ENCODE measurements around the gene LRRFIP2. TPM values are rescaled to one million over a fixed set of nuclear protein-coding genes. Genes with fewer than 3 reads are reported as not detected.
A peak's percentile ranks its signal among the peaks of the same experiment; 100 is the strongest.

LRRFIP2 gene
- total and polyA plus RNA-seq, 4 donors, result 44.5 to 96.9 (median 57.0) TPM

GRCh38 chr3:37181756-37182155 lies 7.4 kb upstream of the LRRFIP2 start:
- Histone ChIP-seq H3K27ac (ENCODE audit: low read depth in 1 of 2, low read length in 2 of 2) (no peak overlapping the region), H3K9me3 (ENCODE audit: control insufficient read depth, low read length) (no peaks in the 10 kb centered on the region), H3K4me3 (ENCODE audit: low read length in 2 of 2) (no peak overlapping the region), H3K4me1 (ENCODE audit: control insufficient read depth in 1 of 2, insufficient read depth in 2 of 2, low read length in 2 of 2) (peaks cover 0 to 3% of the 10 kb centered on the region in 2 donors), H3K36me3 (ENCODE audit: control insufficient read depth in 1 of 2, insufficient read depth in 2 of 2, low read length in 1 of 2) (no peaks in the 10 kb centered on the region), H3K27me3 (ENCODE audit: control insufficient read depth in 1 of 2, insufficient read depth in 2 of 2, low read length in 1 of 2) (no peaks in the 10 kb centered on the region)
- ATAC-seq (ENCODE audit: low FRiP score), result no peak
- 81 to 82% methylated on average over 7 of the region's 7 CpGs for WGBS, 2 donors
- intact Hi-C loops (cut with DNase I), result no loop called here
- DNase-seq, result no peak

DNA sequence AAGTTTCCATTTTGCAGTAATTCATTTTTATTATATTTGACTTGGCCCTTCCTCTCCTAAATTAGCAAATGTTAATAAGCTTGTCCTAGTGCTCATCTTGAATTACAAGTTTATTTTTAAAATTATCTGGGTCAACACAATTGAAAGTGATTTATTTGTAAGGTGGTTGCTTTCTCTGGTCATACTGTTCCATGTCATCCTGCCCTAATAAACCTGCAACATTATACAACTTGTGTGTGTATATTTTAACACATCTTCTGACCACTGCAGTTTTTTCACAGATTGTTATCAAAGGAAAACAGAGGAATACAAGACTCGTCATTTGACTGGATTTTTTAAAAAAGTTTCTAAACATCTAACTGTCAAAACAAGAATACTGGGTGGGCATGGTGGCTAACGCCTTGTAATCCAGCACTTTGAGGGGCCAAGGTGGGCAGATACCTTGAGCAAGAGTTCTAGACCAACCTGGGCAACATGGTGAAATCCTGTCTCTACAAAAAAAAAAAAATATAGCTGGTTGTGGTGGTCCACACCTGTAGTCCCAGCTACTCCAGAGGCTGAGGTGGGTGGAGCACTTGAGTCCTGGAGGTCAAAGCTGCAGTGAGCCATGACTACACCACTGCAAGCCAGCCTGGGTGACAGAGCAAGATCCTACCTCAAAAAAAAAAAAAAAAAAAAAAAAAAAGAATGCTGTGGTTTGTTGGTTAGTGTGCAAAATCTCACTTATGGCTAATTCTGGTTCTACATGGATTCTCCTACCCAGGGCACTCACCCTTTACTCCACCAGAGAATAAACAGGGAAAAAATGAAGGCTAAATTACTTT lies 5.0 kb upstream of the LRRFIP2 start:
- DNase-seq, result no peak
- no peak for ATAC-seq (ENCODE audit: low FRiP score)
- H3K9me3 ChIP-seq (ENCODE audit: control insufficient read depth, low read length), result no peaks in the 10 kb centered on the region
- H3K4me3 ChIP-seq (ENCODE audit: low read length in 2 of 2), result no peak overlapping the region
- H3K36me3 ChIP-seq (ENCODE audit: control insufficient read depth in 1 of 2, insufficient read depth in 2 of 2, low read length in 1 of 2), result no peaks in the 10 kb centered on the region
- intact Hi-C loops (cut with DNase I), result no loop called here
- peak overlapping the region in 1 of 2 donors; percentile 28 for H3K27ac ChIP-seq (ENCODE audit: low read depth in 1 of 2, low read length in 2 of 2)
- H3K27me3 ChIP-seq (ENCODE audit: control insufficient read depth in 1 of 2, insufficient read depth in 2 of 2, low read length in 1 of 2), result no peaks in the 10 kb centered on the region
- peaks cover 0 to 3% of the 10 kb centered on the region in 2 donors for H3K4me1 ChIP-seq (ENCODE audit: control insufficient read depth in 1 of 2, insufficient read depth in 2 of 2, low read length in 2 of 2)
- WGBS, 2 donors, result 56 to 57% methylated on average over 2 of the region's 2 CpGs

- Histone ChIP-seq H3K27me3 (ENCODE audit: control insufficient read depth in 1 of 2, insufficient read depth in 2 of 2, low read length in 1 of 2) (no peaks in the 10 kb centered on the region), H3K27ac (ENCODE audit: low read depth in 1 of 2, low read length in 2 of 2) (peak overlapping the region in 1 of 2 donors; percentile 20), H3K36me3 (ENCODE audit: control insufficient read depth in 1 of 2, insufficient read depth in 2 of 2, low read length in 1 of 2) (no peaks in the 10 kb centered on the region), H3K4me1 (ENCODE audit: control insufficient read depth in 1 of 2, insufficient read depth in 2 of 2, low read length in 2 of 2) (peaks cover 2 to 3% of the 10 kb centered on the region in 2 donors), H3K4me3 (ENCODE audit: low read length in 2 of 2) (peak overlapping the region in 1 of 2 donors; percentile 22), H3K9me3 (ENCODE audit: control insufficient read depth, low read length) (no peaks in the 10 kb centered on the region)
- intact Hi-C loops (cut with DNase I), result no loop called here
- WGBS, 2 donors, result 3 to 5% methylated on average over 3 of the region's 3 CpGs
- ATAC-seq (ENCODE audit: low FRiP score), result no peak
- no peak for DNase-seq
Observed at GRCh38 chr3:37173806-37174205, 576 bp downstream of the LRRFIP2 start.

GRCh38 chr3:37171144-37171543 lies 3.2 kb downstream of the LRRFIP2 start:
- intact Hi-C loops (cut with DNase I), result no loop called here
- no peak overlapping the region for H3K4me3 ChIP-seq (ENCODE audit: low read length in 2 of 2)
- DNase-seq, result peak in 1 of 2 donors; percentile 52
- H3K36me3 ChIP-seq (ENCODE audit: control insufficient read depth in 1 of 2, insufficient read depth in 2 of 2, low read length in 1 of 2), result no peaks in the 10 kb centered on the region
- peak overlapping the region in 1 of 2 donors; percentile 91 for H3K27ac ChIP-seq (ENCODE audit: low read depth in 1 of 2, low read length in 2 of 2)
- 4 to 5% methylated on average over 4 of the region's 4 CpGs for WGBS, 2 donors
- H3K4me1 ChIP-seq (ENCODE audit: control insufficient read depth in 1 of 2, insufficient read depth in 2 of 2, low read length in 2 of 2), result peaks cover 0 to 3% of the 10 kb centered on the region in 2 donors
- no peaks in the 10 kb centered on the region for H3K27me3 ChIP-seq (ENCODE audit: control insufficient read depth in 1 of 2, insufficient read depth in 2 of 2, low read length in 1 of 2)
- ATAC-seq (ENCODE audit: low FRiP score), result no peak
- no peaks in the 10 kb centered on the region for H3K9me3 ChIP-seq (ENCODE audit: control insufficient read depth, low read length)

- ATAC-seq (ENCODE audit: low FRiP score) (no peak), DNase-seq (no peak)
- Histone ChIP-seq H3K27me3 (ENCODE audit: control insufficient read depth in 1 of 2, insufficient read depth in 2 of 2, low read length in 1 of 2) (no peaks in the 10 kb centered on the region), H3K4me3 (ENCODE audit: low read length in 2 of 2) (no peak overlapping the region), H3K9me3 (ENCODE audit: control insufficient read depth, low read length) (no peaks in the 10 kb centered on the region), H3K36me3 (ENCODE audit: control insufficient read depth in 1 of 2, insufficient read depth in 2 of 2, low read length in 1 of 2) (no peaks in the 10 kb centered on the region), H3K4me1 (ENCODE audit: control insufficient read depth in 1 of 2, insufficient read depth in 2 of 2, low read length in 2 of 2) (peaks cover 0 to 3% of the 10 kb centered on the region in 2 donors), H3K27ac (ENCODE audit: low read depth in 1 of 2, low read length in 2 of 2) (peak overlapping the region; percentile 87 to 91)
- intact Hi-C loops (cut with DNase I), result no loop called here
- 7 to 8% methylated on average over 9 of the region's 9 CpGs for WGBS, 2 donors
Observed at GRCh38 chr3:37170513-37170912, 3.9 kb downstream of the LRRFIP2 start.

DNA sequence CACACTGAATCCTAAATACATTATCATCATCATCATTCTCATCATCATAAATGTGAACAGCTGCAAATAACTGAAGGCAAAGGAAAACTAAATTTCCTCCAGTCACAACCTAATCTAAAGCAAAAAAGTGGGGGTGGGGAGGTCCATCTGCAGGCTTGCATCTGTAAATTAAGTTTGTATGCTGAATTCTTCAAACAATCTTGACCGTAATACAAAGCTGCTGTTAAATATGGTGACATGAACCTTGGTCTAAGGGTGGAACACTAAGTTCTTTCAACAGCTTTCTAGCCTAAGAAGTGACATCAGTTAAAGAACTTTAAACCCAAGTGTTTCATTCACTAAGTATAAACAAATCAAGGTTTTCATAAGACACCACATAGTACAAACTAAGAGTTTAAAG lies 4.3 kb downstream of the LRRFIP2 start:
- Histone ChIP-seq H3K27me3 (ENCODE audit: control insufficient read depth in 1 of 2, insufficient read depth in 2 of 2, low read length in 1 of 2) (no peaks in the 10 kb centered on the region), H3K27ac (ENCODE audit: low read depth in 1 of 2, low read length in 2 of 2) (peak overlapping the region in 1 of 2 donors; percentile 87), H3K36me3 (ENCODE audit: control insufficient read depth in 1 of 2, insufficient read depth in 2 of 2, low read length in 1 of 2) (no peaks in the 10 kb centered on the region), H3K4me3 (ENCODE audit: low read length in 2 of 2) (no peak overlapping the region), H3K9me3 (ENCODE audit: control insufficient read depth, low read length) (no peaks in the 10 kb centered on the region), H3K4me1 (ENCODE audit: control insufficient read depth in 1 of 2, insufficient read depth in 2 of 2, low read length in 2 of 2) (peaks cover 0 to 3% of the 10 kb centered on the region in 2 donors)
- ATAC-seq (ENCODE audit: low FRiP score), result no peak
- 3 to 6% methylated on average over 1 of the region's 1 CpG for WGBS, 2 donors
- intact Hi-C loops (cut with DNase I), result no loop called here
- no peak for DNase-seq

GRCh38 chr3:37168896-37169295 lies 5.5 kb downstream of the LRRFIP2 start:
- intact Hi-C loops (cut with DNase I), result no loop called here
- DNase-seq, result no peak
- H3K27ac ChIP-seq (ENCODE audit: low read depth in 1 of 2, low read length in 2 of 2), result peak overlapping the region in 1 of 2 donors; percentile 57
- no peak overlapping the region for H3K4me3 ChIP-seq (ENCODE audit: low read length in 2 of 2)
- H3K4me1 ChIP-seq (ENCODE audit: control insufficient read depth in 1 of 2, insufficient read depth in 2 of 2, low read length in 2 of 2), result peaks cover 0 to 3% of the 10 kb centered on the region in 2 donors
- H3K9me3 ChIP-seq (ENCODE audit: control insufficient read depth, low read length), result no peaks in the 10 kb centered on the region
- no peaks in the 10 kb centered on the region for H3K27me3 ChIP-seq (ENCODE audit: control insufficient read depth in 1 of 2, insufficient read depth in 2 of 2, low read length in 1 of 2)
- ATAC-seq (ENCODE audit: low FRiP score), result no peak
- 64 to 74% methylated on average over 1 of the region's 1 CpG for WGBS, 2 donors
- H3K36me3 ChIP-seq (ENCODE audit: control insufficient read depth in 1 of 2, insufficient read depth in 2 of 2, low read length in 1 of 2), result no peaks in the 10 kb centered on the region

DNA sequence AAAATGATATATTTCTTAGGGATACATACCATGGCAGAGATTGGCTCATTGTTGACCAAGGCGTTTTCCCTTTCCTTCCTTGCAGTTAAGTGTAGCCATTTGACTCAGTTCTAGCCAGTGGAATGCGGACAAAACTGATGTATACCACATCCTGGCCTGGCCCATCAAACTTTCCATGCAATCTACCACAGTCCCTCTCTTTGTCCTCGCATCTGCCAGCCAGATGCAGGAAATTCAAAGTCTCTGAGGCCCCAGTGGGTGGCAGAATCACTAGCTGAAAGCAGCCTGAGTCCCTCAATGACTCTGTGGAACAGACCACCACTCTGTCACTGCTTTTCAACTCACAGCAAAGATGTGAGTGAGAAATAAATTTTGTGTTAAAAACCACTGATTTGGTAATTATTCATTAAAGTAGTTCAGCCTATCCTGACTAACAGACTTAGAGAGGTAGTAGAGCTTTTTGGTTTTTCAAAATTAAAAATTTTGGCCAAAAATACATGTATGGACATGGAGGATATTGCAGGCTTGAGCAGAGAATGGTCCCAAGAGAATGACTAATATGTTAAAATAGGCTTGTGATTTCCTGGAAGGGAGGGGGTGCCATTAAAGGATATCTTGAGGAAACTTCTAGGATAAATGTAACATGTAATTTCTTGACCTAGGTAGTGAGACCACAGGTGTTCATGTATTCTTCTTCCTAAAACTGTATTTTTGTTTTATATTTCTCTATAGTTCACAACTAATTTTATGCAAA lies 10.9 kb downstream of the LRRFIP2 start:
- 60 to 67% methylated on average over 3 of the region's 3 CpGs for WGBS, 2 donors
- ATAC-seq (ENCODE audit: low FRiP score), result no peak
- intact Hi-C loops (cut with DNase I), result no loop called here
- Histone ChIP-seq H3K27me3 (ENCODE audit: control insufficient read depth in 1 of 2, insufficient read depth in 2 of 2, low read length in 1 of 2) (no peaks in the 10 kb centered on the region), H3K4me3 (ENCODE audit: low read length in 2 of 2) (no peak overlapping the region), H3K9me3 (ENCODE audit: control insufficient read depth, low read length) (no peaks in the 10 kb centered on the region), H3K36me3 (ENCODE audit: control insufficient read depth in 1 of 2, insufficient read depth in 2 of 2, low read length in 1 of 2) (no peaks in the 10 kb centered on the region), H3K27ac (ENCODE audit: low read depth in 1 of 2, low read length in 2 of 2) (no peak overlapping the region), H3K4me1 (ENCODE audit: control insufficient read depth in 1 of 2, insufficient read depth in 2 of 2, low read length in 2 of 2) (peaks cover 3% of the 10 kb centered on the region in 2 donors)
- no peak for DNase-seq
